Raji (cell line): Measurements from ENCODE around the gene SEMA5A.

Source experiments
- POLR2A ChIP-seq: IDR thresholded peaks from 2 replicates; pipeline ENCODE4 v1.6.1; 2011; ENCODE audit warnings: low read depth, low read length, control low read depth; ENCODE audit not compliant: insufficient read depth

SEMA5A gene

DNA sequence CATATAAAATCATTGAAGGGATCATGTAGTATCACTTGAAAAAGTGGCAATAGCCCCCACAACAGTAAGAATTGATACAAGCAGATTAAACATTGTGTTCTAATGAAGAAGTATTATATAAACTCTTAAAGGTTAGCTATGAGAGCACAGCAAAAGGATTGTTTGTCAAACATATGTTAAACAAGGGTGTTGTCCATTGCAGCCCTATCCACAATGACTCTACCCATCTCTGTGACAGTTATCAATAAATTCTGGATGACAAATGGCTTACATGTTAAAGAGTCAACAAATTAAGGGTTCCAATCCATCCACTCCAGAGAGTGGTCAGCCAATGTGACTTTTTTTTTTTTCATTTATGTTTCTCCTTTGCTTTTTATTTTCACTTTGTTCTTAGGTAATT, 238.7 kb downstream of the SEMA5A start:
- TF ChIP-seq POLR2A = no peak

DNA sequence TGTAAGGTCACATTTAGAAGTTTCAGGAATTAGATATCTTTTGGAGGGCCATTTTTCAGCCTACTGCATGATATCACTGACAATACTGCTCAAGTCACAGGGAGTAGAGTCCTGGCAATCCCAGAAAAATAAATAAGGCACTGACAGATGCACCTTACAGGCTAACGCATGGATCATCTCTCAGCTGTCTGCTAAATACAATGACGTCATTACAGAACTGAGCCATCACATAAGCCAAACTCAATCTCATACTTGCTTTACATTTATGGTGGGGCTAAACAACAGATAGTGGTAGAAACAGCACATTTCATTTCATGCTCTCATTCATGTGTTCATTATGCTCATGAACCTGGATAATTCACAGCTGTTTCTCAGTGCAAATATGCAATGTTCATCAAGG, 243.7 kb downstream of the SEMA5A start:
- TF ChIP-seq POLR2A = no peak

DNA sequence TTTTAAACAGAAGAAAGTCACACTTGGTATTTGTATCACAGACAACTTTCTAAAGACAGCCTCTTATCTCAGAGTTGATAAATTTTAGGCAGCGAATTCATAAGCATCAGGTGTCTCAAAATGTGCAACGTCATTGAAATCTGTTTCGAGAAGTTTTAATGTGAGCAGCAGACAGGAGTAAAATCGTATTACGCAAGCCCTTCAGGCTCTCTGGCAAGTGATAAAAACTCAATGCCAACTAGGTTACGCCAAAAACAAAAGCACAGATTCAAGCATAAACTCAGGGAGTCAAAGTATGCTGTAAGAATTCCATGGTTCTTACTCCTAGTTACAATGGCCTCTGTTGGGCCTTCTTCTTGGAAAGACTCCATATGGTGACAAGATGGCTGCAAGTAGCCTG, 244.7 kb downstream of the SEMA5A start:
- no peak for TF ChIP-seq POLR2A

DNA sequence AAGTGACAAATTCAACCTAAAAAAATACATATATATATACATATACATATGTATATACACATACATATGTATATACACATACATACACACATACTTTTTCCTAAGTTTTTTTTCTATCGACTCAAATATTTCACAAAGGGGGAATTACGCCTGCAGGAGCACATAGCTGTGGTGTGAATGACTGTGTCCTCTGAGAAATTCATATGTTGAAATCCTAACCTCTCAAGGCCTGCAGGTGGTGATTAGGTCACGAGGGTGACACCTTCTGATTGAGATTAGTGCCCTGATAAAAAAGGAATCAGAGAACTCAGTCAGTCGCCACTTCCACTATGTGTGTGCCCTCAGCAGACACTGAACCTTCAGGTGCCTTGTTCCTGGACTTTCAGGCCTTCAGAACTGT, 248.7 kb downstream of the SEMA5A start:
- TF ChIP-seq POLR2A = no peak

DNA sequence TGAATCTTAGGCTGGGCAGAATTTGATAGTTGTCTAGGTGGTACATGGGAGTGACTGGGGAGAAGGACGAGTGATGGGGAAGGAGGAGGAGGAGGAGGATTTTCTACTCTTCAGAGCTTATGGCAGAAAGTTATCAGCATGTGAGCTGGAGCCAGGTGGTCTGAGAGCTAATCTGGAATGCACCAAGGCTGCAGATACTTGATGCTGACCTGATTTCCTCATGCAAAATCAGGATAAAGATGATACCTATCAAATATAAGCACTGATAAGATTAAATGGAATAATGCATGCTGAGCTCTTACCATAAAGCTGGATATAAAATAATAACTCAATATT, 250.4 kb downstream of the SEMA5A start:
- TF ChIP-seq POLR2A = no peak

DNA sequence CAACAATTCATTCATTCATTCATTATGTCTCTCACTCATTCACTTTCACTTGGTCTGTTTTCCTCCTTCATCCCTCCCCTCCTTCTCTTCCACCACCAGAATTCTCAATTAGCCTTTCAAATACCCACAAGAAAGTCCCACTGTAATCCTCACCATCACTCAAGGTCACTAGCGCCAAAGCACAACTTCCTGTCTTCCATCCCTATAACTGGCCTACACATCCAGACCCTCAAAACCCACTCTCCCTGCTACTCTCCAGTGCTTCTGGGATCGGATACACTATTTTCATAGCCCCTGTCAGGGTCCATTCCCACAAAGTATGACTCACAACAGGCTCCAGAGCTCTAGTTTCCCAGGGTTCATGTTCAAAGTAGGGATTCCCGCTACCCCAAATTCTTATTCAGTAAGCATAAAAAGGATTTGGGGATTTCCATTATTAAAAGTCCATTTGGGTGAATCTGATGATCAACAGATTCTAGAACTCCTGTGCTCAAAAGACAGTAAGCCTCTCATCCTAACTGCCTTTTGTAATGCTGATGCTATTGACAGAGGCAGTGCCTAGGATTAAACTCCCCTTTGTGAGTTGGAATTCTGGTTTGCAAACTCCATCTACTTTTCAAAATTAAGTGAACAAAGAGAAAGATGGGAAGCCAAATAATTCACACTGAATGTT, 250.9 kb downstream of the SEMA5A start:
- no peak for TF ChIP-seq POLR2A

DNA sequence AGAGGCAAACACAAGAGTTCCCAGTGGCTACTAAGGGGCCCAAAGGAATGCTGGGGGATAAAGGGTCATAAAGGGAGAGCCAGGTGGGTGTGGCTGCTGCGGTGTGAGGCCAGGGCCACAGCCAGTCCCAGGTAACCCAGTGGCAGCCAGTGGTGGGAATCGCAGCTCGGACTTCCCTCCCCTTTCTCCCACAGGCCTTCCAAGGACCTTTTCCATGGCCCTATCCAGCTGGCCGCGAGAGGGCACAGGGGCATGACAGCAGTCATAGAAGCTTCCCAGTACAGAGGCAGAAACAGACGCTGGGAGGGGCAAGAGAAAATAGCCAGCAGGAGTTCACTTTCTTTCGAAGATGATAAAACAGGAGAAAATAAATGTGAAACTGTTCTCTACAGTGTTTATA, 257.6 kb downstream of the SEMA5A start:
- no peak for TF ChIP-seq POLR2A

DNA sequence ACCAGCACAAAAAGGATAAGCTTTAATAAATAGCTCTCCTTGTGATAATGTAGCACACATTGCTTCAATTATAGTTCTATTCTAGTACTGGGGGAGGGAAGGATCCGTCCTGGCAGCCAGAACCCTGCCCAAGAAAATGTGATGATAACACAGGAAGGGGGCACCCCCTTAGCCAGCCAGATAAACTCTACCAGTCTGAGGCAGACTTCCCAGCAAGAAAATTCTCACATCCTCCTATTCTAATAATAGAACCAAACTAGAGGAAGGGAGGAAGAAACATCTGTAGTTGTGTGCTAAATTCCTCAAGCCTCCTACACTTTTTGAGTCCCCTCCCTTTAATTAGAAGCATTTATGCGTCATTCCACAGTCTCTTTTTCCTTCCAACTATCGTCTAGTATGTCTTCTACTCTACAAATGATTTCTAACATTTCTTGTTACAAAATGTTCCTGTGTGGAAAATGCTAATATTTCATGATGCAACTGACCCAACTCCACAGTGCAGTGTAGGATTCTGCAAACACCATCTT, 261.0 kb downstream of the SEMA5A start:
- no peak for TF ChIP-seq POLR2A

DNA sequence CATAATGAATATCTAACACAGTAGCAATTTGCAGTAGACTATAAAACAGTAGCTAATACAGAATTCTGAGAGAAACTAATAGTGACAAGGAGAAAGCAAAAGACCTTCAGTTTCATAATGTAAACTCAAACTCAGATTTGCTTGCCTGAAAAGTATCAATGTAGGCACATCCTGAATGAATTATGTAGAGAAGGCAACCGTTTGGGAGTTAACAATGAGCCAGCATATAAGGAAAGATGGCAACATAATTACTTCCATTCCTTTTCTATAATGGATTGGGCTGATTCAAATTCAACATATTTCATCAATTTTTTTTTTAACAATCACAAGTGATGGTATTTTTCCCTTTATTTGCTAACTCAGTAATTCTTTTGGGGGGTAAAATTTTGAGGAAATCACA, 261.6 kb downstream of the SEMA5A start:
- no peak for TF ChIP-seq POLR2A

DNA sequence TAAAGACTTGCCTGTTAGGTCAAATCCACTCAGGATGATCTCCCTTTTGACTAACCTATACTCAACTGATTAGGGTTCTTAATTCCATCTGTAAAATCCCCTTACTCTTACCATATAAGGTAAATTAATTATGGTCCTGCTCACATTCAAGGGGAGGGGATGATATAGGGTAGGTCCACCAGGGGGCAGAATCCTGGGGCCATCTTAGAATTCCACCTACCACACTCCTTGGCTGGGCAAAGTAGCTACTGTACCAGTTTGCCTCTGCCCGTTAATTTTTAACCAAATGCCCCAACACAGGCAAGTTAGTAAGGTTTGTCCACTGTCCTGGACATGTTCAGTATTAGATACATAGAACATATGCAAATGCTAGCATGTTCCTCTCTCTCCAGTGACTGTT, 262.4 kb downstream of the SEMA5A start:
- TF ChIP-seq POLR2A = no peak

DNA sequence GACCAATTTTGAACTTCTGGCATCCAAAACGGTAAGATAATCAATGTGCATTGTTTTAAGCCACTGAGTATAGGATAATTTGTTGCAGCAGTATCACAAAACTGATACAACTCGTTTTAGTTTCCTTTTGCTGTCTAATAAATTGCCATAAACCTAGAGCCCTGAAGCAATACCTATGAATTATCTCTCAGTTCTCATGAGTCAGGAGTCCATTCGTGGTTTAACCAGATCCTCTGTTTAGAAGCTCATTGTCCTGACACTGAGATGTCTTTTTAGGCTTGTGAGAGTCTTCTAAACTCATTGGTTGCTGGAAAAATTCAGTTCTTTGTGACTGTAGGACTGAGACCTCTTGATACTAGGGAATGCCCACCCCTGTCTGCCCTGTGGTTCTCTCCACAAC, 262.9 kb downstream of the SEMA5A start:
- TF ChIP-seq POLR2A = no peak

DNA sequence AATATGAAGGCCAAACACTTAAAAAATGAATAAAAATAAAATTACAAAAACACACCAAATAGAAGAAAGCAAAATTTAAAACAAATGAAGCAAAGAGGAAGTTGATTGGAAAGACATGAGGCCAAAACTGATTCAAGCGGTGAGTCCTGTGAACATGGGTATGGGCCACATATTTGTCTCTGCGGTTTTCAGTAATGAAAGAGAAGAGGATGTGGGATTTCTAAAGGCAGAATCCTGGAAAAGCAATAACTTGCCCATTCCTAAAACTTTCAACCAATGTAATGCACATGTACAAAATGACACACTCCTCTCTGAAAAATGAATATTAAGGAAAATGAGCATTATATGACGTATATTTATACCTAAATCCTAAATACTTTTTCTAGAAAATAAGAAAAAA, 263.7 kb downstream of the SEMA5A start:
- TF ChIP-seq POLR2A = no peak

DNA sequence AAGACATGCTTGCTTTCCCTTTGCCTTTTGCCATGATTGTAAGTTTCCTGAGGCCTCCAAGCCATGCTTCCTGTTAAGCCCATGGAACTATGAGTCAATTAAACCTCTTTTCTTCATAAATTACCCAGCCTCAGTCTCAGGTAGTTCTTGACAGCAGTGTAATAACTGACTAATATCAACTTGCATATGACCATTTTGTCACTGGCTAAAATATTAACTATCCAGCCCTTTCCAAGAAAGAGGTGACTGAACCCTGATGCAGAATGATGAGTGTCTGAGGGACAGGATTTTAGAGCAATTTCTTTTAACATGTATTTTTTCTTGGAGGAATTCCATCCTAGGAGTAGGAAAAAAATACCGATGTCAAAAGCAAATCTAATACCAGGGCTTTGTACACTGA, 266.1 kb downstream of the SEMA5A start:
- no peak for TF ChIP-seq POLR2A

DNA sequence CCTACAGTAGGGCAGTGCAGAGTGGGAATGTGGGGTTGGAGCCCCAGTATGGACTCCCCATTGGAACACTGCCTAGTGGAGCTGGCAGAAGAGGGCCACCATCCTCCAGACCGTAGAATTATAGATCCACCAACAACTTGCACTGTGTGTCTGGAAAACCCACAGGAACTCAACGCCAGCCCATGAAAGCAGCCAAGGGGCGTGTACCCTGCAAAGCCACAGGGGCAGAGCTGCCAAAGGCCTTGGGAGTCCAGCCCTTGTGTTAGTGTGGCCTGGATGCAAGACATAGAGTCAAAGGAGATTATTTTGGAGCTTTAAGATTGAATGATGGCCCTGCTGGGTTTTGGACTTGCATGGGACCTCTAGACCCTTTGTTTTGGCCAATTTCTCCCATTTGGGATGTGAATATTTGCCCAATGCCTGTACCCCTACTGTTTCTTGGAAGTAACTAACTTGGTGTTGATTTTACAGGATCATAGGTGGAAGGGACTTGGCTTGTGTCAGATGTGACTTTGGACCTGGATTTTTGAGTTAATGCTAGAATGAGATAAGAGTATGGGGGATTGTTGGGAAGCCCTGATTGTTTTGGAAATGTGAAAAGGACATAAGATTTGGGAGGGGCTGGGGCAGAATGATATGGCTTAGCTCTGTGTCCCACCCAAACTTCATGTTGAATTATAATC, 266.8 kb downstream of the SEMA5A start:
- no peak for TF ChIP-seq POLR2A

DNA sequence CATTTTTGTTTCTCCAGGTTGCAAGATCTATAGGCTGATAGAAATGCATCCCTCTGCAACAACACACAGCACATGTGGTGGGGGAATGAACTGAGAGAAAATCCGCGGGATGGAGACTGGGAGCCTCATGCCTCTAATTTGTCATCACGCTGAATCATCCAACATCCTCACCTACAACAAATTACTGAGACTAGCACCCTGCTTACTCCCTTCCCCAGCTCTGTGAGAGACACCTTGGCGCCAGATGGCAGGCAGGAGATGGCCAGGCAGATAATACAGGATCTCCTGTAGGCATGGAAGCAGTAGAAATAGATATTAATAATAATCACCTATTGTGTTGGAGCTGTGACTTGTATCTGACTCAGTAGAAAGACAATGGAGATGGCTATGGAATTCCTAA, 276.9 kb downstream of the SEMA5A start:
- TF ChIP-seq POLR2A = no peak

DNA sequence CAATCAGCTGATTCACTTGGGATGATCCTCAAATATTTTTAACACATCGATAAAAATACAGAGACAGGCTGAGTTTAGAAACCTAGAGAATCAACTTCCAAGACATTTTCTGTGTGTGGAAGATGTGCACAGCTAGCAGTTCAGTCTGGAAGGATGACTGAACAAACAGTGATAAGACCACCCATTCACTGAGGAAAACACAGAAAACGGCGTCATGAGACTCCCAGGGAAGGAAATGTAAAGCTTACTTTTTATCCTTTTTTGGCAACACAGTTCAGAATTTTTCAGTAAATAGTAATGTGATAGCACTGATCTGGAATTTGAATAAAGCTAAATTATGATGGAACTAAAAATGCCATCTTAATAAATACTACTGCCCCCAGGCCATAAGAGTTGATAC, 277.6 kb downstream of the SEMA5A start:
- TF ChIP-seq POLR2A = no peak
